Fibroblast of lung (primary cell): ENCODE data around the gene SLITRK3. TPM values are rescaled to one million over a fixed set of nuclear protein-coding genes. Genes with fewer than 3 reads are reported as not detected.
"Not testable (repeated sequence)": the region's sequence is repeated elsewhere in the genome, so short reads cannot be mapped to it uniquely, and the experiment has no call there.

Source experiments
- DNase-seq, 2 donors: peaks; one replicate each; pipeline versions ENCODE4 v3.0.0 to v3.0.0-alpha.2; 2010; ENCODE audit warnings: low read depth in 2 of 2
- H2AFZ ChIP-seq: 2 replicates; pipeline ENCODE4 v1.5.1; 2012; ENCODE audit warnings: low read length, control low read depth, inconsistent platforms
- H3K27ac ChIP-seq: 2 replicates; pipeline ENCODE4 v1.5.1; 2011; ENCODE audit warnings: low read length, control low read depth; ENCODE audit not compliant: insufficient read depth
- H3K27me3 ChIP-seq: 2 replicates; pipeline ENCODE4 v1.5.1; 2011; ENCODE audit warnings: mild to moderate bottlenecking, low read length; ENCODE audit not compliant: control insufficient read depth, insufficient read depth
- H3K36me3 ChIP-seq: 2 replicates; pipeline ENCODE4 v1.5.1; 2011; ENCODE audit warnings: low read length; ENCODE audit not compliant: control insufficient read depth, insufficient read depth
- H3K4me1 ChIP-seq: 2 replicates; pipeline ENCODE4 v1.5.1; 2011; ENCODE audit warnings: low read length; ENCODE audit not compliant: control insufficient read depth, insufficient read depth; ENCODE audit errors: extremely low read depth
- H3K4me2 ChIP-seq: 2 replicates; pipeline ENCODE4 v1.5.1; 2011; ENCODE audit warnings: low read length, control low read depth; ENCODE audit not compliant: insufficient read depth; ENCODE audit errors: extremely low read depth
- H3K4me3 ChIP-seq, 4 experiments: fragments of 200-600 bp in 1 of 4; sonication (generic) in 1 of 4; replicated peaks in 1 of 4; 2 replicates each; pipeline ENCODE4 v1.5.1; 2011 to 2016; ENCODE audit warnings: low read length in 4 of 4, low read depth in 3 of 4, mild to moderate bottlenecking in 3 of 4, control low read depth in 2 of 4, inconsistent platforms in 1 of 4, mixed read lengths in 1 of 4; ENCODE audit not compliant: insufficient read depth in 1 of 4; ENCODE audit errors: control extremely low read depth in 1 of 4
- H3K79me2 ChIP-seq: 2 replicates; pipeline ENCODE4 v1.5.1; 2012; ENCODE audit warnings: mild to moderate bottlenecking, low read length, inconsistent platforms; ENCODE audit not compliant: control insufficient read depth, insufficient read depth
- H3K9ac ChIP-seq: 2 replicates; pipeline ENCODE4 v1.5.1; 2011; ENCODE audit warnings: mild to moderate bottlenecking, low read length, control low read depth; ENCODE audit not compliant: insufficient read depth
- H3K9me3 ChIP-seq: 2 replicates; pipeline ENCODE4 v1.5.1; 2012; ENCODE audit warnings: low read depth, low read length; ENCODE audit not compliant: control insufficient read depth, insufficient read depth
- H4K20me1 ChIP-seq: 2 replicates; pipeline ENCODE4 v1.5.1; 2011; ENCODE audit warnings: low read length; ENCODE audit not compliant: control insufficient read depth, insufficient read depth; ENCODE audit errors: extremely low read depth
- CTCF ChIP-seq, 2 donors: IDR thresholded peaks in 1 of 2; conservative IDR thresholded peaks in 1 of 2; 1 replicate in 1 of 2; 2 replicates in 1 of 2; pipeline ENCODE4 v1.5.1; 2011 to 2012; ENCODE audit warnings: low read length in 2 of 2, control low read depth in 1 of 2, inconsistent platforms in 1 of 2, low read depth in 1 of 2, mild to moderate bottlenecking in 1 of 2
- EZH2 ChIP-seq: IDR thresholded peaks from 2 replicates; pipeline ENCODE4 v1.5.1; 2012; ENCODE audit warnings: low read length, control low read depth, mild to moderate bottlenecking; ENCODE audit errors: missing control alignments
- polyA plus RNA-seq, 2 donors: library from polyadenylated mRNA; depleted of rRNA in 1 of 2; stranded (reverse) in 1 of 2; unstranded in 1 of 2; fragments of >200 nt; gene quantifications; 2 replicates each; pipeline ENCODE4 v1.2.1, GENCODE V29; 2011 to 2012; ENCODE audit warnings: missing spikeins in 1 of 2
- total RNA-seq: library from RNA; depleted of rRNA; stranded (reverse); fragments of >200 nt; gene quantifications from 2 replicates; pipeline ENCODE4 v1.2.1, GENCODE V29; 2014

Gene SLITRK3
- total and polyA plus RNA-seq, 2 donors (not counting 1 experiment from before 2014, with no cell fraction given), result under 0.01 TPM; not detected in 1

GRCh38 chr3:165144271-165144670 lies 51.9 kb downstream of the SLITRK3 start:
- Histone ChIP-seq H4K20me1 (no peaks in the 10 kb centered on the region), H3K4me2 (no peak overlapping the region), H2AFZ (no peak overlapping the region), H3K27me3 (no peaks in the 10 kb centered on the region), H3K79me2 (no peaks in the 10 kb centered on the region), H3K4me3 (no peak overlapping the region), H3K27ac (no peak overlapping the region), H3K9ac (no peak overlapping the region), H3K36me3 (no peaks in the 10 kb centered on the region), H3K9me3 (no peaks in the 10 kb centered on the region), H3K4me1 (no peaks in the 10 kb centered on the region)
- no peak for DNase-seq
- TF ChIP-seq EZH2 (no peak), CTCF (conservative IDR thresholded peaks at IDR 0.05 in 1 of 2, IDR thresholded peaks at IDR 0.05 in 1 of 2; ENCODE audit: low read depth in 1 of 2, low read length in 2 of 2) (no peak)

GRCh38 chr3:165139918-165140317 lies 56.3 kb downstream of the SLITRK3 start:
- not testable (repeated sequence) for H3K4me3 ChIP-seq, H3K36me3 ChIP-seq, H4K20me1 ChIP-seq, H3K79me2 ChIP-seq, H3K27ac ChIP-seq, H3K9ac ChIP-seq, H3K4me2 ChIP-seq, H2AFZ ChIP-seq, DNase-seq, H3K27me3 ChIP-seq, H3K4me1 ChIP-seq, H3K9me3 ChIP-seq

Other genes starting within 250 kb of the SLITRK3 start
- not detected in 2 replicates for gene SI, start 117.9 kb downstream of the SLITRK3 start, total RNA-seq
- not detected in 2 replicates for gene SI, start 117.9 kb downstream of the SLITRK3 start, polyA plus RNA-seq